DMS79 (cell line): ENCODE measurements around the gene TCF7L1.
"Not testable (repeated sequence)": the region's sequence is repeated elsewhere in the genome, so short reads cannot be mapped to it uniquely, and the experiment has no call there.

Experiments
- DNase-seq: peaks from one replicate; lab custom pipeline; 2025; lab: John Stamatoyannopoulos, UW

TCF7L1 gene

GRCh38 chr2:85325466-85325811, 192.2 kb downstream of the TCF7L1 start:
- DNase-seq = no peak

GRCh38 chr2:85326406-85327159, 193.4 kb downstream of the TCF7L1 start:
- no peak for DNase-seq

GRCh38 chr2:85327160-85327821, 194.1 kb downstream of the TCF7L1 start:
- DNase-seq = no peak

GRCh38 chr2:85327822-85328617, 194.8 kb downstream of the TCF7L1 start, which contains the start of gene TGOLN2:
TSS of gene TGOLN2 (minus strand) at chr2:85327989. CDS start at chr2:85327962, 27 bp downstream.
- peak; percentile 87 for DNase-seq

- no peak for DNase-seq
These were observed 196.0 kb downstream of the TCF7L1 start for GRCh38 chr2:85329181-85329651.

- not testable (repeated sequence) for DNase-seq
These were observed 196.5 kb downstream of the TCF7L1 start for GRCh38 chr2:85329701-85330100.

GRCh38 chr2:85330839-85331636, 197.8 kb downstream of the TCF7L1 start:
- no peak for DNase-seq

GRCh38 chr2:85333877-85334276, 200.7 kb downstream of the TCF7L1 start:
- not testable (repeated sequence) for DNase-seq

GRCh38 chr2:85334928-85335327, 201.7 kb downstream of the TCF7L1 start:
- DNase-seq = no peak

GRCh38 chr2:85340034-85340892, 207.1 kb downstream of the TCF7L1 start:
- DNase-seq = no peak

GRCh38 chr2:85341269-85342029, 208.3 kb downstream of the TCF7L1 start:
- no peak for DNase-seq

- no peak for DNase-seq
These were observed 209.0 kb downstream of the TCF7L1 start for GRCh38 chr2:85342156-85342555.

- not testable (repeated sequence) for DNase-seq
These were observed 210.2 kb downstream of the TCF7L1 start for GRCh38 chr2:85343207-85343895.

- DNase-seq = no peak
These were observed 211.3 kb downstream of the TCF7L1 start for GRCh38 chr2:85344356-85344954.

GRCh38 chr2:85347599-85347998, 214.4 kb downstream of the TCF7L1 start:
- no peak for DNase-seq

- no peak for DNase-seq
These were observed 220.7 kb downstream of the TCF7L1 start for GRCh38 chr2:85353876-85354285.

GRCh38 chr2:85354286-85355072, 221.3 kb downstream of the TCF7L1 start, which contains the start of the genes ELMOD3 and RETSAT:
TSS of gene ELMOD3 (plus strand) at chr2:85354769. CDS start at chr2:85357199, 2,430 bp downstream.
TSS of gene RETSAT (minus strand) at chr2:85354528. CDS start at chr2:85354507, 21 bp downstream.
- peak; percentile 97 for DNase-seq

- no peak for DNase-seq
These were observed 221.8 kb downstream of the TCF7L1 start for GRCh38 chr2:85355073-85355410.
